SK-MEL-5 (cell line): Measurements from ENCODE around the gene TAAR9. TPM values are rescaled to one million over a fixed set of nuclear protein-coding genes. Genes with fewer than 3 reads are reported as not detected.

Experiments
- DNase-seq: peaks from one replicate; pipeline ENCODE4 v3.0.0-alpha.2; 2016; ENCODE audit warnings: low read depth, low spot score
- in situ Hi-C: cut with HindIII; loops from 2 replicates; pipeline ENCODE4 v1.10.0; 2016; ENCODE audit warnings: low sequenced_read_pairs, high pct_unique_total_duplicates, low pct_unique_long_range_greater_than_20kb
- polyA plus RNA-seq, 2 experiments: library from polyadenylated mRNA; depleted of rRNA; stranded (reverse); fragments of >200 nt; gene quantifications; 2 replicates each; pipeline ENCODE4 v1.2.3, GENCODE V29; 2015
- total RNA-seq: library from RNA; depleted of rRNA; stranded (reverse); fragments of >200 nt; shearing (Covaris generic); gene quantifications from 2 replicates; pipeline ENCODE4 v1.2.3, GENCODE V29; 2014; rRNA removed

The TAAR9 gene, protein sequence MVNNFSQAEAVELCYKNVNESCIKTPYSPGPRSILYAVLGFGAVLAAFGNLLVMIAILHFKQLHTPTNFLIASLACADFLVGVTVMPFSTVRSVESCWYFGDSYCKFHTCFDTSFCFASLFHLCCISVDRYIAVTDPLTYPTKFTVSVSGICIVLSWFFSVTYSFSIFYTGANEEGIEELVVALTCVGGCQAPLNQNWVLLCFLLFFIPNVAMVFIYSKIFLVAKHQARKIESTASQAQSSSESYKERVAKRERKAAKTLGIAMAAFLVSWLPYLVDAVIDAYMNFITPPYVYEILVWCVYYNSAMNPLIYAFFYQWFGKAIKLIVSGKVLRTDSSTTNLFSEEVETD
- total RNA-seq: not detected in 2 replicates
- polyA plus RNA-seq (2015; cell fraction: cytosol; rRNA removed): not detected in 2 replicates
- polyA plus RNA-seq (2015; cell fraction: nucleus; rRNA removed): not detected in 2 replicates

DNA sequence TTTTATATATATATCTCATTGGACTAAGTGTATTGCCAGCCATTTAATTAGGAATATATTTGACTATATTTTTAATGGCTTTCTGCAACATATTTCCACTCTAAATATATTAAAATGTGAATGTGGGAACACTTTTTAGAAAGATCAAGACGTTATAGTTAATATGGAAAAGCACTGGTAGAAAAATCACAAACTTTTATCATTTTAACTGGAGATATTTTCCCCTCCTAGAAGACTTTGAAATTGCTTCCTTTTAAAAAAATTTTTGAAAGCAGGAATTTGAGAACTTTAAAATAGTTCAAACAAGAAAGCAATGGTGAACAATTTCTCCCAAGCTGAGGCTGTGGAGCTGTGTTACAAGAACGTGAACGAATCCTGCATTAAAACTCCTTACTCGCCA is at the start of gene TAAR9:
Gene TAAR9 (plus strand): TSS at position 301 of the 400 bp plus-strand sequence. CDS start 13 bp downstream, at position 314.
- no peak for DNase-seq
- in situ Hi-C loops: no loop called here

DNA sequence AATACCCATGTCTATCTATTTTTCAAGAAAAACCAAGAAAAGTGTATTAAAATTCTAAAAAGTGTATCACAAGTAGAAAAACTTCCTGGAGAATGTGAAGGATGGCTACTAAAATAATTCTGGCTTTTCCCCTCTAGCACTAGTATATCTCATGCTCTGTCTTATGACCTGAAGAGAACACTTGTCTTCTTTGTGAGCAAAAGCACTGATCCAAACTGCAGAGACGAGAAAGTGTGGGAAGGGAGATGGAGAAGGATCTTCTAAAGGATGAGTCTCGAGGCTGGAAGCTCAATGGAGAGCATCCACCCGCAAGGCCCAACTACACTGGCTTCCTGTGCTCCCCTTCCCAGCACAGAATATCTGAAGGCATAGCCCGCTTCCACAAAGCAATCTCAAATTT is 48.7 kb upstream of the TAAR9 start:
- DNase-seq: peak; percentile 94
- in situ Hi-C loops: no loop called here

DNA sequence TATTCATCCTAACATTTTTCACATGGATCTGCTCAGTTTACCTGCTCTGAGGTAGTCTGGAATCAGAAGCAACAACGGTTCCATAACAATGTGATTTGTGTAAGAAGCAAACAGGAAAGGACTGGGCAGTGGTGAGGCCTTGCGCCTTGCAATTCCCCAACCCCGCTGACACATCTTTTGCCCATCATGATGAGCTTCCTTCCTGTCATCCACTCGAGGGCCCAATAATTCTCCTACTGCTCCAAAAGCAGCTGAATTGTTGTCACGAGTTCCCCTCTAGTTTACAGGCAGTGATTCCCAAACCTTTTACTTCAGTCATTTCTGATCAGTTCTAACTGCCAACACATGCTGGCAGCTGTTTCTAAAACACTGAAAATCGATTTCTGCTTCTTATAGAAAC is 48.1 kb upstream of the TAAR9 start:
- in situ Hi-C loops: no loop called here

DNA sequence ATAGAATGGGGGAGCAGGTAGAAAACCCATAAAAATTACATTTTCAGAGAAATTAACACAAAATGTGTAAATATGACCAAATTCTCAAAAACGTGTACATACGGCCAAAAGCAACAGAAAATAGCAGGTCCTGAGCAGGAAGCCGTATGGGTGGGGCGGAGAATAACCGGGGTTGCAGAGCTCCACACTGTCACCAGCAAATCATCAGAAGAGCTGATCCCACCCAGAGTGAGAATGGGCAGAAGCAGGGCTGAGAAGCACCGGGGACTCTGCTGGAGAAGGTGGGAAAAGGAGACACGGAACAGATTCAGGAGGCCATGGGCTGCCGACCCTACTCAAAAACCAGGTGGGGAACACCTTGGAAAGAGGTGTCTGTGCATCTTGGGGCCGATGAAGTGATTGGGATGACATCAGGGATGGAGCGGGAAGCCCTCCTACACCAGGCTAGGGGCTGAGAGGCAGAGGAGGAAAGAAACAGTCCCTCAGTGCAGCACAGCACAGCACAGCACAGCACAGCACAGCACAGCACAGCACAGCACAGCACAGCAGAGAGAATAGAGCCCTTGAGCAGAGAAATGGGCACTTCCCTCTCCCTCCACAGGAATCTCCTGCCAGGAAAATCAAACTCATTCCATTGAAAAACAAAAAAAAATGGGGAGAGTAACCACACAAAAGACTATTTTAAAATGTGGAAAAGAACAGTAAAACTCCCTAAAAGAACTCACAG is 47.4 kb upstream of the TAAR9 start:
- in situ Hi-C loops: no loop called here
- peak; percentile 25 for DNase-seq

More for the DNA sequence above, 48.1 kb upstream of the TAAR9 start:
- peak; percentile 89 for DNase-seq

DNA sequence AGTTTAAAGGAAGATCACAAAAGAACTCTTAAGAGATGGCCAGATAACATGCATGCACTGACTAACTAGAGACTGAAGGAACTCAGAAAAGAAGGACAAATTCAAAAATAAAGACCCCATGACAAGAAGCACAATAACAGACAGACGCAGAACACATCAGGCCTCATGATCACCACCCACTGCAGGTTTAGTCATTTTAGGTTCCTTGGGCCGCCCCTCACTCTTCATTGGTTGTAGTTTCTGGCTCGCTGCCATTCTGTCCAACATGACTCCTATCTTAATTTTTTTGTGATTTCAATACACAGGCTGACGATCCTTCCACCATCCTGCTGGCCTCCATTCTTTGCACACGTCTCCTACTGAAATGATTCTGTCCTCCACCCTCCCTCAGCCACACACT is 46.8 kb upstream of the TAAR9 start:
- in situ Hi-C loops: no loop called here

DNA sequence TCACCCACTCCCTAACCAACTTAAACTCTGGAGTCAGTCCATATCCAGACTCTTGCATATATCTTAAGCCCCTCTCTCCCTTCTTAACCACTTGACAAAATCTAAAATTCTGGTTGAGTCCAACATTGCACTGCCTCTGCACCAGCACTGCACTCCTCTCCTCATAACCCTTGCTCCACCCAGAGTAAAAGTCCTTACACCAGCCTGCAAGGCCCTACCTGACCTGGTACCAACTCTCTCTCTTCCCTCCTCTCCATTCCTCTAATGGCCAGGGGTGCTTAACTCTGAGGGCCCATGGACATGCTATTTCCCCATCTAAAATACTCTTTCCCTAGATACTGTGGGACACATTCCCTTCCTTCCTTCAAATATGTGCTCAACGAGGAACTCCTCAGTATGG is 46.2 kb upstream of the TAAR9 start:
- in situ Hi-C loops: no loop called here
- DNase-seq: no peak

More for the DNA sequence above, 46.8 kb upstream of the TAAR9 start:
- DNase-seq: peak; percentile 91

DNA sequence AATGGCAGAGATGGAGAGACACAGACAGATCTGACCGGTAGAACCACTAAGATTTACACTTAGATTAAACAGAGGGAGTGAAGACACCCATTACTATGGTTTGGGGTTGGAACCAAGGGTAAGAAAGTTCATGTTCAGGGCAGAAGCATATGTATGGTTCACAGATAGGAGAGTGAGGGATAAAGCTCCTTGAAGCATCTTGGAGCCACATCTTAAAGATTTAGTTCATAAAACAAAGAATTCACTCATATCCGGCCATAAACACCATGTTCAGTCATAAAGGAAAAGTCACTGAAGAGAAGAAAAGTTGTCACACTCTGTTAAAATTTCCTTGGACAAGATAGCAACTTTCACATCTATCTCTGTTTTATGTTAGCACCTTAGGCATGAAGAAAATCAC is 43.1 kb upstream of the TAAR9 start:
- in situ Hi-C loops: no loop called here
- no peak for DNase-seq

DNA sequence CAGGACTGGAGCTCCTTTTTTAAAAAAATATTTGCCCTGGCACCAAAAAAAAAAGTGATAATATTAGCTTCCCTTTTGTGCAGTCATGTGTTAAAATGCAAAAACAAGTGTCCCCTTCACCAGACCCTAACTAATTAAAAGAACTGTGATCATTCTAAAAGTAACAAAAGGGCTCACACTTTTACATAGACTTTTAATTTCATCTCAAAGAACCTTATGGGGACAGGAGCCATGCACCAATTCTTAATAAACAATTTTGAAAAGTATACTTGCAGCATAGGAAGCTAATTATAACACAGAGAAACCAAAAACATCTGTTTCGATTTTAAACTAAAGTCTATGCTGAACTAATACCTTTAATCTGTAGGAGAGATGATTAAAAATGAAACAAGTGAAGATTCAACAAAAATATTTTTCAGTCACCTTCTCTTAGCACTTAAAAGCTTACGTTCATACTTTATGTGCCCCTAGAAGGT is 42.4 kb upstream of the TAAR9 start:
- no peak for DNase-seq
- in situ Hi-C loops: no loop called here

DNA sequence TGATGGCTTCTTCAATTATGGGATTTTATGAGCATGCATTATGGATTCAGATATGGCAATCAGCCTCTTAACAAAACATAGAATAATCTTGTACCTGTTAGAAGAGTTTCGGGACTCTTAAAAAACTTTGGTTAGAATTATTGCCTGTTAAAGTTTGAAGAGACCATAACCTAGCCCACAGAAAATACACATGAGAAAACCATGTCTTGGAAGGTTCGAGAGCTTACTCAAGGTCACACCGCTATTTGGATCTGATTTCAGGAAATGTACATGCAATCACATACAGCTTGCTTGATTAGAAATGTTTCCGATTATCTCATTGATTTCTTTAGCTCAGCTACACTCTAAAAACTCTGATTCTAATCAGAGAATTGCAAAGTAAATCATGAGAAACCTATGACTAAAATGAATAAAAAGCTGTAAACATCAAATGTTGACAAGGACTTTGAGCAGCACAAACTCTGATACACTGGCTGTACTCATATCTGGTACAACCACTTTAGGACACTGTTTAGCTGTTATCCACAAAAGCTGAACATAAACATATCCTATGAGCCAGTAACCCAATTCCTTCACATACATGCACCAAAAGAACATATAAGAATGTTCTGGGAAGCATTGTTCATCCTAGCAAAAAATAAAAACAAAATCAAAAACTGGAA is 41.4 kb upstream of the TAAR9 start:
- in situ Hi-C loops: no loop called here
- no peak for DNase-seq

DNA sequence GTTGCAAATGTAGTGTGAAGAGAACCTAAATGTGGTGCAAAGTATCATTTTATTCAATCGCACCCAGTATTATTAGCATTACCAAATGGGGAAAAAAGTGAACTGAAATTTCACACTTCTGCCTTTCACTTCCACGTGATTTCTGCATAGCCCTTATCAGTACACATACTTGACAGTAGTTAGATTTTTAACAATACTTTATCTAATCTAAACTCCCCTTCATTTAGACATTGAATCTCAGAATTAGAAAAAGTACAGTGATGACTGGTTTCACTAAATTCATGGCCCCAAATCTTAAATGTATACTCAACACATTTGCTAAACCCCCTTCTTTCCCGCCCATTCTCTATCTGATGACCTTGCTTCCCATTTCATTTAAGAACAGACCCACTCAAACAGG is 39.4 kb upstream of the TAAR9 start:
- no peak for DNase-seq
- in situ Hi-C loops: no loop called here

DNA sequence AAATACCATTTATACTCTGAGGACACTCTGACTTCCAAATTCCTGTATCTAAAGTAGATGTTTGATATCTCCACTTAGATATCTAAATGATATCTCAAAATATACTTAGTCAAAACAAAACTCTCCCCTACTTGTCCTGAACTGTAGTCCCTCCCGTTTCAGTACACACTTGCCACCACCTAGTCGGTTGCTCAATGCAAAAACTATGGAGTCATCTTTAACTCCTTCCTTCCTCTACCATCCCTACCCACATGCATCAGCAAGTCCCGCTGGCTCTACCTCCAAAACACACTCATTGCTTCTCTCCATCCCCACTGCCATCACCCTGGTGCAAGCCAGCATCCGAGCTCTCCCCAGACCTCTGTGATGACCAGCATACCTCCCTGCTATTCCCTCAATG is 38.3 kb upstream of the TAAR9 start:
- in situ Hi-C loops: no loop called here
- DNase-seq: no peak

DNA sequence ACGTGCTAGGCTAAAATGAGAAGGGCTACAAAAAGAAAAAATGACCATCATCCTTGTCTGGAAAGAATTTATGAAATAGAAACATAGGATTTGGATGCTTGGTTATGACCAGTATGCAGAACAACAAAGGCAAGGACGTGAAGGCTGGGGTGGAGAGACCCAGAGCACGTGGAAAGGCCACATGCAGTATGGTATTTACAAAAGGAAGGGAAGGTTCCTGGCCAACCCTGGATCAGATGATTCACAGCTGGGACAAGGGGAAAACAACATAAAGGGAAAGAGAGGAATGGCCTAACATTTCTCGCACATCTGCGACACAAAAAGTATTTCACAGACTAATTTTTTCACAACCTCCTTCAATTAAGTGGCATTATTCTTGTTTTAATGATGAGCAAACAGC is 33.3 kb upstream of the TAAR9 start:
- DNase-seq: peak; percentile 46
- in situ Hi-C loops: no loop called here

DNA sequence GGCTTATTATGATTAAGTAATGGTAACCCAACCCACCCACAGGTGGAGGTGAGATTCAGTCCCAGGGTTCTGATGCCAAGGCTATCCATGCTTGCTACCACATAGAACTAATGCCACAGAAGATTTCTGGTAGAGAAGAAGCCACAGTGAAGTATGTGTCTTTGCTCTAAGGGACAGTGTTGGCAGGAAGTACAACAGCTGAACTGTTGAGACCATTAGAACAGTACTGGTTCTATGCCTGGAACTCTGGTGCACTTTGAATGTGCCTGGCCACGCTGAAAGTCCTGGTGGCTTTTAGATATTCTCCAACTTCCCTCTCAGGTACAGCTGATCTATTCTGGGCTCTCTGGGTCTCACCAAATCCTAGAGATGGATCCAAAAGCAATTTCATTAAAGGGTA is 32.9 kb upstream of the TAAR9 start:
- no peak for DNase-seq
- in situ Hi-C loops: no loop called here

DNA sequence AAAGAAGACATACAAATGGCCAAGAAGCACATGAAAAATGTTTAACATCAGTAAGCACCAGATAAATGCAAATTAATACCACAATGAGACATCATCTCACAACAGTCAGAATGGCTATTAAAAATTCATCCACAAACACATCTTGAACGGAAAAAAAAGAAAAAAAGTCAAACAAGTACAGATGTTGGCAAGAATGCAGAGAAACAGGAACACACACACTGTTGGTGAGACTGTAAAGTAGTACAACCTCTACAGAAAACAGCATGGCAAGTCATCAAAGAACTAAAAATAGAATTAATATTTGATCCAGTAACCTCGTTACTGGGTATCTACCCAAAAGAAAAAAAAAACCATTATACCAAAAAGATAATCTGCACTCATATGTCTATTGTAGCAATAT is 31.6 kb upstream of the TAAR9 start:
- in situ Hi-C loops: no loop called here
- DNase-seq: no peak

DNA sequence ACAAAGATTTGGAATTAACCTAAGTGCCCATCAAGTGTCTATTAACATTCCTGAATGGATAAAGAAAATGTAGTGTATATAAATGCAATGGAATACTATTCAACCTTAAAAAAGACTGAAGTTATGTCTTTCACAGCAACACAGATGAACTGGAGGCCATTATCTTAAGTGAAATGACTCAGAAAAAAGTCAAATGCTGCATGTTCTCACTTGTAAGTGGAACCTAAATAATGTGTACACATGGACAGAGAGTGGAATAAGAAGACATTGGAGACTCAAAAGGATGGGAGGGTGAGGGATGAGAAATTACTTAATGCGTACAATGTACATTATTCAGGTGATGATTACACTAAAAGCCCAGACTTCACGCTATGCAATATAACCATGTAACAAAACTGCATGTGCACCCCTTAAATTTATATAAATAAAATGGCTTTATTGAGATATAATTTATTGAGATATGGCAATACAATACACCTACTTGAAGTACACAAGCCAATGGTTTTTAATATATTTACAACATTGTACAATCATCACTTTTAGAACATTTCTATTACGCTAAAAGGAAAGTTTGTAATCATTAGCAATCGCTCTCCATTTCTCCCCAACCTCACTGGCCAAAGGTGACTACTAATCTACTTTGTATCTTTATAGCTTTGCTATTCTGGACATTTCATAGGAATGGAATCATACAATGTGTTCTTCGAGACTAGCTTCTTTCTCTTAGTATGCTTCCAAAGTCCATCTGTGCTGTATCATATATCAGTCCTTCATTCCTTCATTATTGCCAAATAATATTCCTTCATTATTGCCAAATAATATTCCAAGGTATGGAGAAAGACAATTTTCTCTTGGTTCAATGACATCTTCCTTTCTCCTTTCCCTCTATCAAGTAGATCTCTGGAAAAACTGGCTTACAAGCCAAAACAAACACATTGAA is 30.9 kb upstream of the TAAR9 start:
- in situ Hi-C loops: no loop called here
- DNase-seq: no peak

DNA sequence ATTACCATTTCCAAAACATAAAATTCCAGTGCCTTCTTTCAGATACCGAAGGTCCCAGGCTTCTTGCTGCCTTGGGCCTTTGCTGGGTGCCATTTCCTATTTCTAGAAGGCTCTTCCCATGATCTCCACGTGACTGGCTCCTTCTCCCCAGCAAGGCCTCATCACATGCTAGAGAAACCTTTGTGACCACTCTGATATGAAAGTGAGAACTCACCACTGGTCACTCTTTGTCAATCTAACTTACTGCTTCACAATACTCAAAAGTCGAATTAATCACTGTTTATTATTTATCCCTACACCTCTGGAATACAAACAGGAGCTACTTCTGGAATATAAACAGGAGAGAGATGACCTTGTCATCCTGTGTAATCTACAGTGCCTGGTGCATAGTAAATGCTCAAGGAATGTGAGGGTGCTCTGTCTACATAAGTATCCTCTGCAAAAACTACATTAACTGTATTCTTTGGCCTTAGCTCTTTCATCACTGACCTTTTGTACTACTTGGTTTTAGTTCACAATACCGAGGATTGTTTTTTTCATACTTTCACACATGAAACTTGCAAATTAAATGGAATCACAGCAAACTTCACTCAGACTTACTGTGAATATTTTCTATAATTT is 26.8 kb upstream of the TAAR9 start:
- in situ Hi-C loops: no loop called here
- DNase-seq: peak; percentile 87

DNA sequence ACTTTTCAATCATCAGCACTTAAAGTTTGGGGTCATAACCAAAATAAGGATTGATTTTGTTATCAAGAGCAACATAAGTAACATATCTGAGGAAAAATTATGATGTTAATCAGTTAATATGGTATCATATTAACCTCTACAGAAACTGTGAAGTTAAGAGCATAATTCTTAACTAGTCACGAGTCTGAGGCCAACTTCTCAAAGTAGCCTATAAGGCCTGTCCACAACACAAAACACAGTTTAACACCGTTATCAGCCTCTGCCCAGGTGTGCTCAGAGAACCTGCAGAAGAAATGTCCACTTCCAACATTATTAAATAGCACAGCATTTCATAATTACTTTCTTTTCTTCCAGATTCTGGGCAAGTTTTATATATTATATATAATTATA is 26.3 kb upstream of the TAAR9 start:
- in situ Hi-C loops: no loop called here
- DNase-seq: no peak
